SH-SY5Y (cell line): ENCODE results near the gene MREG.

Source experiments
- GATA2 ChIP-seq: IDR thresholded peaks from 2 replicates; pipeline ENCODE4 v1.6.1; 2011; ENCODE audit warnings: mild to moderate bottlenecking, low read depth, low read length
- GATA3 ChIP-seq: IDR thresholded peaks from 2 replicates; pipeline ENCODE4 v1.6.1; 2011; ENCODE audit warnings: low read depth, mild to moderate bottlenecking, low read length, moderate library complexity

DNA sequence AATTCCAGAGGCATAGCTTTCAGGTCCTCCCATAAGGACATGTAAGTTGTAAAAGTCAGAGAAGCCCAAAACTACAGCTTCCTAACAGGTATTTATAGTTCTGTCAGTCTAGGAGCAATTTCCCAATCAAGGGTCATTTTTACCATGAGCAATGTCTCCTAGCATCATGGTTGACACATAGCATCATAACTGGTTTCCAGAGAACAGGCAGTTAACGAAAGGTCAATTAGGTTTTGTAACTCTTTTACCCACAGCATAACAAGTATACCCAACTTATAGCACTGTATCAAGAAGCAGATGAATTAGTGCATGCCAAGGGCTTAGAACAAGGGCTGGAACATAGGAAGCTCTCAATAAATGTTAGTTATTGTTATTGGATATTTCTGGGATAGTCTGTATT is 110.1 kb downstream of the MREG start:
- TF ChIP-seq GATA2 (no peak), GATA3 (no peak)
